ENCODE data around the gene HK3. TPM values are rescaled to one million over a fixed set of nuclear protein-coding genes. Genes with fewer than 3 reads are reported as not detected.
A peak's percentile ranks its signal among the peaks of the same experiment; 100 is the strongest.

HK3 gene
- total RNA-seq, 1 donor from 2014 or later, result 4.4 TPM

- Histone ChIP-seq H3K4me1 (no peaks in the 10 kb centered on the region), H3K4me3 (no peak overlapping the region), H3K9me3 (no peaks in the 10 kb centered on the region), H3K27ac (no peak overlapping the region), H3K36me3 (no peaks in the 10 kb centered on the region), H3K27me3 (no peaks in the 10 kb centered on the region)
- intact Hi-C loops (cut with DNase I), result no loop called here
- DNase-seq (ENCODE audit: low spot score in 2 of 2), result peak in 1 of 2 donors; percentile 16
- no peak for TF ChIP-seq CTCF (IDR thresholded peaks at IDR 0.05)
Measured at GRCh38 chr5:176895831-176896230, 3.3 kb downstream of the HK3 start.

GRCh38 chr5:176894298-176894697 is 4.8 kb downstream of the HK3 start:
- TF ChIP-seq CTCF (IDR thresholded peaks at IDR 0.05), result no peak
- intact Hi-C loops (cut with DNase I), result no loop called here
- DNase-seq (ENCODE audit: low spot score in 2 of 2), result peak in 1 of 2 donors; percentile 31
- no peaks in the 10 kb centered on the region for H3K9me3 ChIP-seq
- H3K27ac ChIP-seq, result no peak overlapping the region
- no peaks in the 10 kb centered on the region for H3K4me1 ChIP-seq
- no peaks in the 10 kb centered on the region for H3K27me3 ChIP-seq
- no peak overlapping the region for H3K4me3 ChIP-seq
- H3K36me3 ChIP-seq, result no peaks in the 10 kb centered on the region

GRCh38 chr5:176892663-176893062 is 6.5 kb downstream of the HK3 start:
- no peak for TF ChIP-seq CTCF (IDR thresholded peaks at IDR 0.05)
- no peaks in the 10 kb centered on the region for H3K27me3 ChIP-seq
- peak in 1 of 2 donors; percentile 37 for DNase-seq (ENCODE audit: low spot score in 2 of 2)
- no peaks in the 10 kb centered on the region for H3K36me3 ChIP-seq
- intact Hi-C loops (cut with DNase I), result no loop called here
- H3K9me3 ChIP-seq, result no peaks in the 10 kb centered on the region
- H3K4me1 ChIP-seq, result no peaks in the 10 kb centered on the region
- no peak overlapping the region for H3K27ac ChIP-seq
- H3K4me3 ChIP-seq, result no peak overlapping the region

GRCh38 chr5:176891331-176891958 is 7.7 kb downstream of the HK3 start:
- TF ChIP-seq CTCF (IDR thresholded peaks at IDR 0.05), result no peak

GRCh38 chr5:176890455-176891330 is 8.5 kb downstream of the HK3 start:
- no peaks in the 10 kb centered on the region for H3K9me3 ChIP-seq
- no peak overlapping the region for H3K27ac ChIP-seq
- TF ChIP-seq CTCF (IDR thresholded peaks at IDR 0.05), result no peak
- H3K4me1 ChIP-seq, result no peaks in the 10 kb centered on the region
- DNase-seq (ENCODE audit: low spot score in 2 of 2), result peak in 1 of 2 donors; percentile 46
- no peak overlapping the region for H3K4me3 ChIP-seq
- no peaks in the 10 kb centered on the region for H3K27me3 ChIP-seq
- intact Hi-C loops (cut with DNase I), result no loop called here
- H3K36me3 ChIP-seq, result no peaks in the 10 kb centered on the region

More at GRCh38 chr5:176891331-176891958, 7.7 kb downstream of the HK3 start:
- Histone ChIP-seq H3K36me3 (no peaks in the 10 kb centered on the region), H3K4me1 (no peaks in the 10 kb centered on the region), H3K9me3 (no peaks in the 10 kb centered on the region), H3K4me3 (no peak overlapping the region), H3K27me3 (no peaks in the 10 kb centered on the region), H3K27ac (no peak overlapping the region)
- peak in 1 of 2 donors; percentile 40 for DNase-seq (ENCODE audit: low spot score in 2 of 2)
- intact Hi-C loops (cut with DNase I), result no loop called here
